ENCODE results near the gene PRORP.

The PRORP gene

GRCh38 chr14:35154016-35154415 is 31.7 kb downstream of the PRORP start:
- no peaks in the 10 kb centered on the region for H3K27me3 ChIP-seq (ENCODE audit: insufficient read depth, insufficient read length)
- TF ChIP-seq SUZ12 (IDR thresholded peaks at IDR 0.05; ENCODE audit: extremely low read depth, insufficient read depth, insufficient read length) (no peak), YY1 (IDR thresholded peaks at IDR 0.05; ENCODE audit: insufficient read depth, insufficient read length) (no peak), ZNF274 (IDR thresholded peaks at IDR 0.05; ENCODE audit: low read depth, low read length) (no peak)

GRCh38 chr14:35155962-35156361 is 33.6 kb downstream of the PRORP start:
- no peaks in the 10 kb centered on the region for H3K4me1 ChIP-seq (ENCODE audit: insufficient read depth, insufficient read length)
- H3K36me3 ChIP-seq (ENCODE audit: insufficient read depth, insufficient read length, low read length), result peaks cover 7% of the 10 kb centered on the region
- no peaks in the 10 kb centered on the region for H3K9me3 ChIP-seq (ENCODE audit: insufficient read depth, low read length)
- DNase-seq (ENCODE audit: low read depth, low spot score), result no peak
- no peak for TF ChIP-seq SUZ12 (IDR thresholded peaks at IDR 0.05; ENCODE audit: extremely low read depth, insufficient read depth, insufficient read length)
- H3K9ac ChIP-seq (ENCODE audit: insufficient read length, low read depth), result no peak overlapping the region
- H3K27me3 ChIP-seq (ENCODE audit: insufficient read depth, insufficient read length), result no peaks in the 10 kb centered on the region
- no peak overlapping the region for H3K4me3 ChIP-seq (ENCODE audit: insufficient read length, low read depth)

More at GRCh38 chr14:35154016-35154415, 31.7 kb downstream of the PRORP start:
- Histone ChIP-seq H3K4me3 (ENCODE audit: insufficient read length, low read depth) (no peak overlapping the region), H3K9me3 (ENCODE audit: insufficient read depth, low read length) (no peaks in the 10 kb centered on the region), H3K9ac (ENCODE audit: insufficient read length, low read depth) (no peak overlapping the region), H3K4me1 (ENCODE audit: insufficient read depth, insufficient read length) (no peaks in the 10 kb centered on the region), H3K36me3 (ENCODE audit: insufficient read depth, insufficient read length, low read length) (peaks cover 8% of the 10 kb centered on the region)
- DNase-seq (ENCODE audit: low read depth, low spot score), result no peak

DNA sequence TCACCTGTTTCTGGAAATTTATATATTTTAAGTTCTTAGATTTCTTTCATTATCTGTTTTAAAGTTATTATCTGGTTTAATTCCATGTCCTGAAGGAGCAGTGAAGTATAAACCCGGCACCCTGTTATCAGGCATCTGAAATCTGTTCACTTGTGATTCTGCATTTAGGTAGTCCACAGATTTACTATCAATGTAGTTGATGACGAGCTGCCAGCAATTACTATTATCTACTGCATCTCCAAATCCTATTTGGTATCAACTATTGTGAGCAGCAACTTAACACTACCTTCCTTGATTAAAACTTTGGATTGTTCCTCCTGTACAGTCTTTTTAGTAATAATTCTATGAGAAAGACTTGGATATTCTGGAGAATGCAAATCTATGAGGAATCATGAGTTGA is 36.1 kb downstream of the PRORP start:
- no peak for DNase-seq (ENCODE audit: low read depth, low spot score)
- no peak for TF ChIP-seq SUZ12 (IDR thresholded peaks at IDR 0.05; ENCODE audit: extremely low read depth, insufficient read depth, insufficient read length)
- no peak for TF ChIP-seq ZNF274 (IDR thresholded peaks at IDR 0.05; ENCODE audit: low read depth, low read length)
- no peak for TF ChIP-seq YY1 (IDR thresholded peaks at IDR 0.05; ENCODE audit: insufficient read depth, insufficient read length)
- Histone ChIP-seq H3K36me3 (ENCODE audit: insufficient read depth, insufficient read length, low read length) (peaks cover 4% of the 10 kb centered on the region), H3K9ac (ENCODE audit: insufficient read length, low read depth) (no peak overlapping the region), H3K27me3 (ENCODE audit: insufficient read depth, insufficient read length) (no peaks in the 10 kb centered on the region), H3K4me3 (ENCODE audit: insufficient read length, low read depth) (no peak overlapping the region), H3K9me3 (ENCODE audit: insufficient read depth, low read length) (no peaks in the 10 kb centered on the region), H3K4me1 (ENCODE audit: insufficient read depth, insufficient read length) (no peaks in the 10 kb centered on the region)

- Histone ChIP-seq H3K4me1 (ENCODE audit: insufficient read depth, insufficient read length) (no peaks in the 10 kb centered on the region), H3K9me3 (ENCODE audit: insufficient read depth, low read length) (no peaks in the 10 kb centered on the region), H3K4me3 (ENCODE audit: insufficient read length, low read depth) (no peak overlapping the region), H3K9ac (ENCODE audit: insufficient read length, low read depth) (no peak overlapping the region), H3K27me3 (ENCODE audit: insufficient read depth, insufficient read length) (no peaks in the 10 kb centered on the region), H3K36me3 (ENCODE audit: insufficient read depth, insufficient read length, low read length) (peaks cover 4% of the 10 kb centered on the region)
- TF ChIP-seq ZNF274 (IDR thresholded peaks at IDR 0.05; ENCODE audit: low read depth, low read length), result no peak
- TF ChIP-seq SUZ12 (IDR thresholded peaks at IDR 0.05; ENCODE audit: extremely low read depth, insufficient read depth, insufficient read length), result no peak
- no peak for TF ChIP-seq YY1 (IDR thresholded peaks at IDR 0.05; ENCODE audit: insufficient read depth, insufficient read length)
- no peak for DNase-seq (ENCODE audit: low read depth, low spot score)
These were observed 36.8 kb downstream of the PRORP start for GRCh38 chr14:35158951-35159653.

- Histone ChIP-seq H3K27me3 (ENCODE audit: insufficient read depth, insufficient read length) (no peaks in the 10 kb centered on the region), H3K9ac (ENCODE audit: insufficient read length, low read depth) (no peak overlapping the region), H3K4me1 (ENCODE audit: insufficient read depth, insufficient read length) (no peaks in the 10 kb centered on the region), H3K36me3 (ENCODE audit: insufficient read depth, insufficient read length, low read length) (peaks cover 4% of the 10 kb centered on the region), H3K9me3 (ENCODE audit: insufficient read depth, low read length) (no peaks in the 10 kb centered on the region), H3K4me3 (ENCODE audit: insufficient read length, low read depth) (no peak overlapping the region)
- TF ChIP-seq SUZ12 (IDR thresholded peaks at IDR 0.05; ENCODE audit: extremely low read depth, insufficient read depth, insufficient read length) (no peak), YY1 (IDR thresholded peaks at IDR 0.05; ENCODE audit: insufficient read depth, insufficient read length) (no peak), ZNF274 (IDR thresholded peaks at IDR 0.05; ENCODE audit: low read depth, low read length) (no peak)
- DNase-seq (ENCODE audit: low read depth, low spot score), result no peak
These were observed 37.5 kb downstream of the PRORP start for GRCh38 chr14:35159742-35160409.

GRCh38 chr14:35161231-35161630 is 38.9 kb downstream of the PRORP start:
- Histone ChIP-seq H3K9ac (ENCODE audit: insufficient read length, low read depth) (no peak overlapping the region), H3K4me1 (ENCODE audit: insufficient read depth, insufficient read length) (no peaks in the 10 kb centered on the region), H3K27me3 (ENCODE audit: insufficient read depth, insufficient read length) (no peaks in the 10 kb centered on the region), H3K36me3 (ENCODE audit: insufficient read depth, insufficient read length, low read length) (peaks cover 4% of the 10 kb centered on the region), H3K4me3 (ENCODE audit: insufficient read length, low read depth) (no peak overlapping the region), H3K9me3 (ENCODE audit: insufficient read depth, low read length) (no peaks in the 10 kb centered on the region)
- DNase-seq (ENCODE audit: low read depth, low spot score), result no peak
- TF ChIP-seq ZNF274 (IDR thresholded peaks at IDR 0.05; ENCODE audit: low read depth, low read length), result no peak
- no peak for TF ChIP-seq SUZ12 (IDR thresholded peaks at IDR 0.05; ENCODE audit: extremely low read depth, insufficient read depth, insufficient read length)
- TF ChIP-seq YY1 (IDR thresholded peaks at IDR 0.05; ENCODE audit: insufficient read depth, insufficient read length), result no peak

- TF ChIP-seq SUZ12 (IDR thresholded peaks at IDR 0.05; ENCODE audit: extremely low read depth, insufficient read depth, insufficient read length) (no peak), YY1 (IDR thresholded peaks at IDR 0.05; ENCODE audit: insufficient read depth, insufficient read length) (no peak), ZNF274 (IDR thresholded peaks at IDR 0.05; ENCODE audit: low read depth, low read length) (no peak)
- H3K4me1 ChIP-seq (ENCODE audit: insufficient read depth, insufficient read length), result no peaks in the 10 kb centered on the region
- no peak overlapping the region for H3K9ac ChIP-seq (ENCODE audit: insufficient read length, low read depth)
- H3K27me3 ChIP-seq (ENCODE audit: insufficient read depth, insufficient read length), result no peaks in the 10 kb centered on the region
- peaks cover 8% of the 10 kb centered on the region for H3K36me3 ChIP-seq (ENCODE audit: insufficient read depth, insufficient read length, low read length)
- no peak for DNase-seq (ENCODE audit: low read depth, low spot score)
- no peaks in the 10 kb centered on the region for H3K9me3 ChIP-seq (ENCODE audit: insufficient read depth, low read length)
- H3K4me3 ChIP-seq (ENCODE audit: insufficient read length, low read depth), result no peak overlapping the region
These were observed 41.0 kb downstream of the PRORP start for GRCh38 chr14:35163384-35163783.
